Measurements from ENCODE around the gene RGS7BP.

Gene RGS7BP

GRCh38 chr5:64487283-64487682, 18.5 kb upstream of the RGS7BP start:
- no peak overlapping the region for H3K27ac ChIP-seq
- H3K79me2 ChIP-seq, result no peaks in the 10 kb centered on the region
- TF ChIP-seq CTCF (IDR thresholded peaks at IDR 0.05), result no peak
- H3K9ac ChIP-seq, result no peak overlapping the region
- H3K27me3 ChIP-seq (ENCODE audit: control insufficient read depth, insufficient read depth, low read length), result no peaks in the 10 kb centered on the region
- no peak overlapping the region for H2AFZ ChIP-seq
- no peak overlapping the region for H3K4me2 ChIP-seq (ENCODE audit: low read length)
- no peaks in the 10 kb centered on the region for H3K36me3 ChIP-seq (ENCODE audit: control insufficient read depth, insufficient read depth, low read length)
- H3K4me3 ChIP-seq (ENCODE audit: low read depth, low read length), result no peak overlapping the region
- no peaks in the 10 kb centered on the region for H3K4me1 ChIP-seq
- no peaks in the 10 kb centered on the region for H3K9me3 ChIP-seq (ENCODE audit: control insufficient read depth, low read length)

- H3K27me3 ChIP-seq (ENCODE audit: control insufficient read depth, insufficient read depth, low read length), result no peaks in the 10 kb centered on the region
Measured at GRCh38 chr5:64489857-64490256, 16.0 kb upstream of the RGS7BP start.

GRCh38 chr5:64497386-64497785, 8.4 kb upstream of the RGS7BP start:
- Histone ChIP-seq H3K27ac (no peak overlapping the region), H3K4me2 (ENCODE audit: low read length) (no peak overlapping the region), H2AFZ (no peak overlapping the region), H3K4me1 (no peaks in the 10 kb centered on the region), H3K9ac (no peak overlapping the region), H3K9me3 (ENCODE audit: control insufficient read depth, low read length) (no peaks in the 10 kb centered on the region), H3K36me3 (ENCODE audit: control insufficient read depth, insufficient read depth, low read length) (no peaks in the 10 kb centered on the region), H3K27me3 (ENCODE audit: control insufficient read depth, insufficient read depth, low read length) (no peaks in the 10 kb centered on the region), H3K4me3 (ENCODE audit: low read depth, low read length) (no peak overlapping the region), H3K79me2 (no peaks in the 10 kb centered on the region)
- no peak for TF ChIP-seq CTCF (IDR thresholded peaks at IDR 0.05)

More at GRCh38 chr5:64489857-64490256, 16.0 kb upstream of the RGS7BP start:
- no peak overlapping the region for H2AFZ ChIP-seq
- TF ChIP-seq CTCF (IDR thresholded peaks at IDR 0.05), result no peak
- H3K36me3 ChIP-seq (ENCODE audit: control insufficient read depth, insufficient read depth, low read length), result no peaks in the 10 kb centered on the region
- no peak overlapping the region for H3K4me2 ChIP-seq (ENCODE audit: low read length)
- no peaks in the 10 kb centered on the region for H3K9me3 ChIP-seq (ENCODE audit: control insufficient read depth, low read length)
- no peaks in the 10 kb centered on the region for H3K4me1 ChIP-seq
- no peak overlapping the region for H3K27ac ChIP-seq
- no peak overlapping the region for H3K9ac ChIP-seq
- no peaks in the 10 kb centered on the region for H3K79me2 ChIP-seq
- no peak overlapping the region for H3K4me3 ChIP-seq (ENCODE audit: low read depth, low read length)

DNA sequence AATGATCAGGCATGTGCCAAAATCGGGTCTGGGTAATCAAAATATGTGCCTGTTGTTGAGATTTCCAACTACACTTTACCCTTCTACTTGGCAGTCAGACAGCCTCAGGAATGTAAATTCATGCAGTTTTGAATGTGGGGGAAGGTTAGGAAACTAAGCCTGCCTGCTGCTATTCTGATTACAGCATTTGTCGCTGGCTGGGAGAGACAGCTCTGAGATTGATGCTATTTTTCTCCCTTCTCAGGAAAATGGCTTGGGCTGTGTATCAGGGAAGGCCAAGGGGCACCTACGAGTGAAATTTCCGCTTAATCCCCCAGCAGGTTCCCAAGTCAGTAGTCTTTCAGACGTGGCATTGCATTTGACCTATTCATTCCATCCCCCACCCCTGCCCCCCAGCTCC, 3.6 kb upstream of the RGS7BP start:
- no peaks in the 10 kb centered on the region for H3K9me3 ChIP-seq (ENCODE audit: control insufficient read depth, low read length)
- peaks cover 3% of the 10 kb centered on the region for H3K4me1 ChIP-seq
- H3K9ac ChIP-seq, result no peak overlapping the region
- TF ChIP-seq CTCF (IDR thresholded peaks at IDR 0.05), result no peak
- H2AFZ ChIP-seq, result no peak overlapping the region
- H3K36me3 ChIP-seq (ENCODE audit: control insufficient read depth, insufficient read depth, low read length), result no peaks in the 10 kb centered on the region
- H3K79me2 ChIP-seq, result no peaks in the 10 kb centered on the region
- H3K27me3 ChIP-seq (ENCODE audit: control insufficient read depth, insufficient read depth, low read length), result peaks cover 2% of the 10 kb centered on the region
- no peak overlapping the region for H3K4me2 ChIP-seq (ENCODE audit: low read length)
- no peak overlapping the region for H3K27ac ChIP-seq
- H3K4me3 ChIP-seq (ENCODE audit: low read depth, low read length), result no peak overlapping the region

GRCh38 chr5:64506567-64507263, 900 bp downstream of the RGS7BP start:
- Histone ChIP-seq H3K9ac (no peak overlapping the region), H3K9me3 (ENCODE audit: control insufficient read depth, low read length) (no peaks in the 10 kb centered on the region), H2AFZ (peak overlapping the region; percentile 71), H3K4me3 (ENCODE audit: low read depth, low read length) (peak overlapping the region; percentile 41), H3K4me1 (peaks cover 3% of the 10 kb centered on the region), H3K27me3 (ENCODE audit: control insufficient read depth, insufficient read depth, low read length) (peaks cover 2% of the 10 kb centered on the region), H3K36me3 (ENCODE audit: control insufficient read depth, insufficient read depth, low read length) (no peaks in the 10 kb centered on the region), H3K27ac (no peak overlapping the region), H3K4me2 (ENCODE audit: low read length) (peak overlapping the region; percentile 77), H3K79me2 (no peaks in the 10 kb centered on the region)
- TF ChIP-seq CTCF (IDR thresholded peaks at IDR 0.05), result no peak

Data from parathyroid adenoma (tissue), 2 donors.